Measurements from ENCODE around the gene PLCH2.

The PLCH2 gene

DNA sequence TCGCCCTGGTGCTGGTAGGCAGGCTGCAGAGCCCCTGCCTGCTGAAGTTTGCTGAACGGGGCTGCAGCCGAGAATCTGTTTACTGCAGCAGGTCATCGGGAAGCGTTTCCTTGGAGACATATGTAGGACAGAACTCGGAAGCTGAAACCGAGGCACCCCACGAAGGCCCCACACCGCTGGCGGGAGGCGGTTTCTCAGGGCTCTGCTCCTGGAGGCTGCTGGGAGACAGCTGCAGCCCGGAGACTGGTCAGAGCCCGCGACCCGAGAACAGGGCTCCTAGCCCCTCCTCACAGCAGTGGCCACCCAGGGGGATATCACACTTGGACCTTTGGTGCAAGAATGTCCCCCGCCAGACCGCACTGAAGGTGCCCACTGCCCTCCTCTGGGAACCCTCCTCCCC lies 12.7 kb upstream of the PLCH2 start:
- no peak for DNase-seq

DNA sequence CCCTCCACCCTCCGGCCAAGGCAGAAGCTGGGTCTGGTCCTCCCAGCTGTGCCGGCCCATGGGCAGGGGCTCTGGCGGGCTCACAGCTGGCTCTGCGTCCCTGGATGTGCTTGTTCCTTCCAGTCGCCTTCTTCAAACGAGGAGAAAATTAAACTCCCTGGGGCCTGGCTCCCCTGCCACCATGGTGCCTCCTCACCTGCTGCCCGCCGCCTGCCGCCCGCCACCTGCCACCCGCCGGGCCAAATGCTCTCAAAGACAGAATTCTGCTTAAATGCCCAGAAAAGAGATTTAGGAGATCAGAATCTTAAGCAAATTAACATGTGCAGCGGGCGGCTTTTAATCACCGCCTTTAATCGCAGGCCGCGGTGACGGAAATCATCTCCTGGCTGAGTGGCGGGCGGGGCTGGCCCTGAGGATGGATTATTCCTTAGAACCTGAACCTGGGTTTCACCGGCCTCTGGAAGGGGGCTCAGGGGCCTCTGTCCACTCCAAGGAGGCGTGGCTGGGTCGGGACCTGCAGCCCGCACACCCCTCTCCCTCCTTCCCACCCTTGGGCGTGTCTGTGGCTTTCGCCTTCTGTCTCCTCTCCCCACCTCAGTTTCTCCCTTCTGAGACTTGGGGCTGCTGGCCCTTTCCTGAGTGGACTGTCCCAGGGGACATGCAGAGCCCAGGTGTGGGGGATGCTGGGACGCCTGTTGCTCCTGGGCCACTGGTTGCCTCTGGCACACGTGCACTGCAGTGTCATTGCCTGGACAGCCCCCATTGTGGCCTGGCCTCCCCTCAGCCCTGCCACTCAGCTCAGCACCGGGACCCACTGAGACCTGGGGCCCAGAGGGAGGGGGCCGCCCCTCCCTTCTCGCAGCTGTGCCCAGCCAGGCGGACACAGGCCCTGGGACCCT lies 10.5 kb upstream of the PLCH2 start:
- peak; percentile 66 for DNase-seq

DNA sequence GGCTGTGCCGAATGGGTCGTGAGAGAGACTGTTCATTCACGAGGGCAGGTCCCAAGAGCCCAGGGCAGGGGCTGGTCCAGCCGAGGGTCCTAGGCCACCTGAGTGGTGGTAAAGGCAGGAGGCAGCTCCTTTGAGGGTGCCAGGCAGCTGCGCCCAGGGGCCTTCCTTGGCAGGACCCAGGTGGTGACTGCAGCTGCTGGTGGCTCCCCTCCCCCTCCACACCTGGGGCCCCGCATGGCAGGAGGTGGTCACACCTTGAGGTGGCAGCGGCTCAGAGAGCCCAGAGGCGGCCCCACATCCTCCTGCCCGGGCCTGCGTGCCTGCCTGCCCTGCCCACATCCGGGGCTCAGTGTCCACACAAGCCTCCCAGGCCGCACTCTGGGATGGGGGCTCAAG lies 9.8 kb upstream of the PLCH2 start:
- peak; percentile 65 for DNase-seq

DNA sequence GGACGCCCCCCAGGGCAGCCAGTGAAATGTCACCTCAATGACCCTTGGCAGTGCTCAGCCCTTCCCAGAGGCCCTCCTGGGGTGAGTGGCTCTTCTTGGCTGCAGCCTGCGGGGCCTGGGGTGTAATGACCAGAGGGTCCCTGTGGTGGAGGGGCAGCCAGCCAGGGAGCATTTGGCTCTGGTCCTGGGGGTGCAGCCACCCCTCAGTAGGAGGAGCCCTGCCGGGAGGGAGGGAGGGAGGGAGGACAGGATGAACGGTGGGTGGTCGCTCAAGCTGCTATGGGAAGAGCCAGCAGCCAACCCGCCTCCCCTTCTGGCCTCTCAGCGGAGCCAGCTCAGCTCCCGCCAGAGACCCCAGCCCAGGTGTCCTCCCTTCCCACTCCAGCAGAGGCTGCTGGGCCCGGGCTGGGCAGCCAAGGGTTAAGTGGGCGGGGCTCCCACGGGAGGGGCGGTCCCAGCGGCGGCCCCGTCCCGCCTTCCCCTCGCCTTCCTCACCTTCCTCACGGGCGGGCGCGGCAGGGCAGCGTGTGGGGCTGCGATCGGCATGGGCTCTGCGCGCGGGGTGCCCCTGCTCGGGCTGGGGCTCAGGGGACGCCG lies 9.0 kb upstream of the PLCH2 start:
- DNase-seq, result peak; percentile 61

DNA sequence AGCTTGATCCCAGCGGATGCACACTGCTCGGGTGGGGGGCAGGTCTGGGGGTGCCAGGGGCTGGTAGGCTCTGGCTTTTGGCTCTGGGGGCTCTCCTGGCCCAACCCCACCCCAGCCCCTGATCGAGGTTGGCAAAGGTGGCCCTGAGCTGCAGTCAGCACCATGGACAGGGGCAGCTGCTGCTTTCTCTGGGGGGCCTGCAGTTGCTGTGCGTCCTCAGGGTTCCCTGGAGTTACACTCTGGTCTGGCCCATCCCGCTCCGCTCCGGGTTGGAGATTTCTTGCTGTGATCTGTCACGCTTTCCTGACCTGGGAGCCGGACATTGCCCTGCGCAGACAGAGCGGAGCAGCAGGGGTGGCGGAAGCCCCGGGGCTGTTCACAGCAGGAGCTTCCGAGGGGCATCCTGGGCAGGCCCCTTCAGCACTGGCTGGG lies 8.0 kb upstream of the PLCH2 start:
- DNase-seq, result no peak

DNA sequence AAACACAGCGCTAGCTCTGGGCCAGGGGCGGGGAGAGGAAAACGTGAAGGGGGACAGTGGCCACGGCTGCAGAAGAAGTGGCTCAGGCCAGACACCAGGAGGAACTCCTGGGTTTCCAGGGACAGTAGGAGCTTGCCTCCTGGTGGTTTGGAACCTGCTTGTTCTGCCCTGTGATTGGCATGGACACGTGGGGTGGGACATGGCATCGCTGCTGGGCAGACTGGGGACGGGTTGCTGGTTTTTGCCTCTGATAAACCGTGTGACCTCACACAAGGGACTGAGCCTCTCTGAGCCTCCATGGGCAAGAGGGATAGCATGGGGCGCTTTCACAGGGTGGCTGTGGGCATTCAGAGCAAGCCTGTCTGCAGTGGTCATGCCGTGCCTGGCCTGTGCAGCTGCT lies 7.5 kb upstream of the PLCH2 start:
- no peak for DNase-seq

DNA sequence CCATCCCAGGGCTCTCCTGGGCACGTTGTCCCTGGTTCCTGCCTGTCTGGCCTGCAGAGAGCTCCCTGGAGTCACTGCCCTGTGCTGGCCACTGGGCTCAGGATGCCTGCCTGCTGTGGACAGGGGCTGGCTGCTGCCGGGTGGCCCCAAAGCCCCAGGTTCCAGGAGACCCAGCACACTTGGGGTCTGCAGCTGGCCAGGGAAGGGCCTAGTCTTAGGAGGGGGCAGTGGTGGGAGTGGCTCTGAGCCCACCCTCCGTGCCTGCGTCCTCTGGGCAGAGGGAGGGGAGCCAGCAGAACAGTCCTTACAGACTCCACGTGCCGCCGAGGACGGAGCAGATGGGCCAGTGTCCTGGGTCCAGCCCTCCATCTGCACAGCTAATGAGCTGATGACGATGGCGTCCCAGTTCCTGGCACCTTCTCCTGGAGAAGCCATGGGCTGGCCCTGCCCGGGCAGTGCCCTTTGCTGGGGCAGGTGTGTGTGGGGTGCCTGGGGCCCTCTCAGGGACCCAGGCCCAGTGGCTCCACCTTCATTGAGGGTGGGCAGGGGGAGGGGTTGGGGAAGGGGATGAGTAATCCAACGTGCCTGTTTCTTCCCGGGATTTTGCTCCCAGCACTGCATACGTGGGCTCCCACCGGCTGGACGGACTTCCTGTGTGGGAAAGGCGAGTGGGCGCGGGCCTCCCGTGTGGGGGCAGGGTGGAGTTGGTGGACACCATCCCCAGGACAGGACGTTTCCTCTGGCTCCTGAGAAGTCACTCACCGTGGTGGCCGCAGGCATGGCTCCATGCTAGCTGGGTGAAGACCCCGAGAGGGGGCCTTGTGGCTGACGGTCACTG lies 6.8 kb upstream of the PLCH2 start:
- no peak for DNase-seq

DNA sequence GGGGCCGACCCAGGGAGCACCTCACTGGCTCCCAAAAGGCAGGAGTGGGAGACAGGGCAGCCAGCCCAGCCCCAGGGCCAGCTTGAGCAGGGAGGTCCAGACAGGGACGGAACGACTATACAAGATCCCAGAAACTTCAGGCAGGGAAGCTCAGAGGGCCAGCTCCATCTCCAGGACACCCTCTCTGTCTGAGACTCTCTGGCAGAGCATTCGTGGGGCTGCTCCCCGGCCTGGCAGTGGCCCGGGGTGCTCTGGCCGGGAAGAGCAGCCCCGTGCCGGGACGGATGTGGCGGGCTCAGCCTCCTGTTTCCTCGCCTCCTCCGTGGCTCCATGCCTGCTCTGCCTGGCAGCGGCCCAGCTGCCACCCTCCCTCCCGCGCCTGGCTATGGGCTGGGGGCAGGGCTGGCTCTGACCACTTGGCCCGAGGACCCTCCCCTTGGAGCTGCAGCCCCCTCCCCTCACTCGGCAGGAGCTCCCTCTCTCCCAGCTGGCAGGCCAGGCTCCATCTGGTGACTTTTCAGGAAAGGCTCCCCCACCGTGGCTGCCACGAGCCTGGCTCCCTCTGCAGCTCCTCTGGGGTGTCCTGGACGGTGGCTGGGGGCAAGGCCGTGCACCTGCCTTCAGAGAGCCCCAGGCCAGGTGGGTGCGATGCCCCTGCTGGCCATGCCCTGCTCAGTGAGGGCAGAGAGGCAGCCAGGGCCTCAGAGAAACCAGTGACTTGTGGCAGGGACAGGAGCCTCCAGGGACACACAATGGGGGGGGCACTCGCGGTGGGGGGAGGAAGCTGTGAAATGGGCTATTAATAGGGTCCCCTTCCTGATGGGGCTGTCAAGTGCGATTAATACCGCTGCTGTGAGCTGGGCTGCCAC lies 5.6 kb upstream of the PLCH2 start:
- DNase-seq, result peak; percentile 59

DNA sequence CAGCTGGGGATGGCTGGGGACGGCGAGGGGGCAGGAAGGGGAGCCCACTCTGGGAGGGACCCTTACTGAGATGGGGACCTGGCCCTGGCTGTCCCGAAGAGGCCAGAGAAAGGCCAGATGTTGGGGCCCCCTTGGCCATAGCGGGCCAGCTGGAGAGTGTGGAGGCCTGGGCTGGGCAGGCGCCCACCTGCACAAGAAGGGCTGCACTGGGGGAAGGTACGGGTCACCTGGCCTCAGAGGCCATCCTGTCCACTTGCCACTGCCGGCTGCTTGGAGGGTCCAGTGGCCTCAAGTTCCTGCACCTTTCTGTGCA lies 5.0 kb upstream of the PLCH2 start:
- no peak for DNase-seq

DNA sequence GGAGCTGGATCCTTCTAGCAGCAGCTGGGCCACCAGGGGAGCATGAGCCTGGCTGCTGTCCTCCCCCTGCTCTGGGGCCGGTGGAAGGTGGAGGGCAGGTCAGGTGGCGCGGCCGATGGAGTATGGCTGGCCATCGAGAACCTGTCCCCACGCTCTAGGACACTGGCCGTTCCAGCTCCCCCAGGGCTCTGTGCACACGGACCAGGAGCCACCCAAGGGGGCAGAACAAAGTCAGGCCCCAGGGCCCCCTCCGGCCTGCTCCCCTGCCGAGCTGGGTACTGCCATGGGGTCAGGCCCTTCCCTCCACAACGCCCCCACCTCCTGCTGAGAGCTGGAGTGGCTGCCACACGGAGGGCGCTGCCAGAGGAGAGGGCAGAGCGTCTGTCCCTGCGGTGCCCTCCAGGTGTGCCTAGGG lies 4.5 kb upstream of the PLCH2 start:
- DNase-seq, result no peak

DNA sequence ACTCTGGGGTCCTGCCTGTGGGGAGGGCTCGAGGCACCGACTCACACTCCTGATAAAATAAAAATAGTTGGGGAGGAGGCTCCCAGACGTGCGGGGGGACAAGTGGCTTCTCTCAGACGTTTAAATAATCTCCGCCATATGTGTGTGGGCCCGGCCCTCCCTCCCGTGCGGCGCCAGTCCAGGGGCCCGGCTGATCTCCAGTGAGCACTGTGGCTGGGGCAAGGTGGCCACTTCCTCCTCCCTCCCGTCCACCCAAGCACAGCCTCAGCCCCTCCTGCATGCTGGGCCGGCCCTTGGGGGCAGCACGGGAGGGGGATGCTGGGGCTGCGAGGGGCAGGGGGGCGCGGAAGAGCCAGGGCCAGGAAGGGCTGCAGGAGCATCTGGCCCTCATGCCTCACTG lies 4.0 kb upstream of the PLCH2 start:
- DNase-seq, result no peak

DNA sequence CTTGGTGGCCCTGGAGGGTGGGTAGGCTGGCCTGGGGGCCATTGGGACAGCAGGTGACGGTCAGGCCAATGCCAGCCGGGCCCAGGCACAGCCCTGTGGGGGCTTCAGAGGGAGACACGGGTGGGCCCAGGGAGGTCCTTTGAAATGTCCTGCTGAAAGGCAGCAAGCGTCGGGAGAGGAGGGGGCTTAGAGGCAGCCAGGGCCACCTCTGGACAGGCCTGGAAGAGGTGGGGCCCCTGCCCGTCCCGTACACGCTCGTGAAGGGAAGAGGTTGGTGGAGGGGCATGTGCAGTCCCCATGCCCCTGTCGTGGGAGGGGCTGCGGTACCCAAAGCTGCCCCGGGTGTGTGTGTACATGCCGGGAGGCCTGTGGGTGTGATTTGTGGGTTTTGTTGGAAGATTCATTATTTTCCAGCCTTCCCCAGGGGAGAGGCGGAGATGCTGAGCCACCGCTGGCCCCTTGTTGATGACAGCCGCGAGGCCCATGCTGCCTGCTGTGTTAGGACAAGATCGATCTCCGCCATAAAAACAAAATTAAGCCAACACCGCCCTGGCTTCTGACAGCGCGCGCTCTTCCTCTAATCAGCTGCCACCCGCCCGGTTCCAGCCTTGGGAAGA lies 3.4 kb upstream of the PLCH2 start:
- DNase-seq, result no peak

DNA sequence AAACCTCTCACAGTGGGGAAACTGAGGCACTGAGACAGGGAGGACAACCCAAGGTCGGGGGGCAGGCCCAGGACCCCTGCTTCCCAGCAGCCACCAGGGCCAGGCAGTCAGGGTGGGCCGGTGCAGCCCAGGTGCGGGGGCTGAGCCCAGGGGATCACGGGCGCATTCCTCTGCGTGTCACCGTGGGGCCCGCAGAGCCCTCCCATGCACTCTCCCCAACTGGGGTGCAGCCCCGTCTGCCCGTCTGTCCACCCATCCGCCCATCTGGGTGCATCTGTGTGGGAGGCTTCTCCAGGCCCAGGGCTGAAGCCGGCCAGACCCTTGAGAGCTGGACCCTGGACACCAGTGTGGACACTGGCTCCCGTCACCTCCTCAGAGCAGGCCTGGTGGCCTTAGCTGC lies 2.9 kb upstream of the PLCH2 start:
- no peak for DNase-seq

DNA sequence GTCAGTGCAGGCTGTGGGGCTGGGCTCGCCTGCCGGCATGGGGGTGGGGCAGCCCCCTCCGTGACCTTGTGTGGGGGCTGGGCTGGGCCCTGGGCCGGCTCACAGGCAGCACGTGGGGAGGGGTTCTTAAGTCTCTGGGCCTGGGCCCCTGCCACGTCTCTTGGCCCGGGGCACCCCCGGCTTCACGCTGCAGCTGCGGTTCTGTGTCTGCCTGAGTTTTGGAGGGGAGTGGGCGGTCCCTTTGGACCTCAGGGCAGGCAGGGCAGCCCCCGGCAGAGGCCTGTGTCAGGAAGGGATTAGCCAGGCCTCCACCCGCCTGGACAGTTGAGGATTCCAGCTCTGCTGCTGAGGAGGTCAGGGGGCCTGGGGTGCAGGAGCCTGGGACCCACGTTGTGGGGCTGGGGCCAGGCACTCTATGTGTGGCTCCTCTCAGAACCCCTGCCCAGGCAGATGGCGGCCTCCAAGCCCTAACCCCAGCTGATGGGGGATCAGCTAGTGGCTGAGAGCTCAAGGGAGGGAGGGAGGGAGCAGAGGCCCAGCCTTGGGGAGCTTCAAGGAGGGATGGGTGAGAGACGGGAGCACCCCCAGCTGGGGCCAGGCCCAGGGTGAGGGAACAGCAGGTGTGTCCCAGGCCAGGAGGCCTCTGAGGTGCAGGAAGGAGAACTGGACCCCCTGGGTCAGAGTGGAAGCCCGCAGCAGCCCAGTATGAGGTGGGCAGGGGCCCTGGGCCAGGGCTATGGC lies 1.8 kb upstream of the PLCH2 start:
- DNase-seq, result no peak

DNA sequence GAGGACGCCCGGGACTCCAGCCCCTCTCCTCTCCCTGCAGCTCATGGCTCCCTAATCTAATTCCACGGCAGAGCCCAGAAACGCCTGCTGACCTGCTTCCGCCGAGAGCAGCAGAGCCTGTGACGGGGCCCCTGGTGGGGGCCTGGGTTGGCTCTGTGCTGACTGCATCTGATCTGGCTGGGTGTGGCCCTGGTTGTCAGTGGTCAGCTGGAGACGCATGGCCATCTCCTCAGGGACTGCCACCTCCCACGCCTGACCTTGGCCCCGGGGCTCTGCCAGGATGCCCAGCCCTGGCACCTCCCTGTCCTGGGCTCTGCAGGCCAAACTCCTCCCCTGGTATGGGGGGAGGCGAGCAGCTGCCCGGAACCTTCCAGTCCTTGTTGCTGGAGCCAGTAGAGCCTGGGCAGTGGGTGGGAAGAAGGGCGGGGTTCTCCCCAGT lies 1.1 kb upstream of the PLCH2 start:
- no peak for DNase-seq

DNA sequence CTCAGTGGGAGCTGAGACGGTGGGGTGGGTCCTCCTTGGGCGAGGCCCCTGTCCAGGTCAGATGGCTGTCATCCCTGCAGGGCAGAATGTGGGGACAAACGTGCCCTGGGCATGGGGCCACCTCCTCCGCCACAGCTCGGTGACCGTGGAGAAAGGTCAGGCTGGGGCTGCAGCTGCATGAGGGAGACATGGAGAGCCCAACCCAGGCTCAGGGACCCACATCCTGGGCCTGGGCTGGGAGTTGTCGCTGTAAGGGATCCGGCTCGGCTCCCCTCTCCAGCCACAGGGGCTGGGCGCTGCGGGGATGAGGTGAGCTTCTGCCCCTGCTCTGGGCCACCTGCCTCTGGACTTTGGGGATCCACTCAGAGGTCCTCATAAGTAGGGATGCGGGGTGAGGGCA lies 518 bp upstream of the PLCH2 start:
- DNase-seq, result no peak

DNA sequence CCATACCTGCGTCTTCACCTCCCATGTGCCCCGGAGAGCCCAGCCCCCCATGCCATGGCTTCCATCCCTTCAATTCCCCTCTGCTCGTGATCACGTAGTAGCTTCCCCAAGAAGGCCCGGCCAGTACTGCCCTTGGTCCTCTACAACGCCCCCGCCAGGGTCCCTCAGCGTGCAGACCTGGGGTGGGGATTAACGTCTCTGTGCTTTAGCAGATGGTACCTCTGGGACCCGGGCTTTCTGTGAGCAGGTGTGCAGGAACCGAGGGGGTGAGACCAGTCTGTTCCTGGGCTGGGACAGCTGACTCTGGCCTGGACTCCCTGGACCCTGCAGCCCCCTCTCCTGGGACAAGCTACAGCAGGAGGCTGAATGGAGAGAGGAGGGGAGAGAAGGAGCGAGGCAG lies 1.2 kb downstream of the PLCH2 start:
- DNase-seq, result no peak

DNA sequence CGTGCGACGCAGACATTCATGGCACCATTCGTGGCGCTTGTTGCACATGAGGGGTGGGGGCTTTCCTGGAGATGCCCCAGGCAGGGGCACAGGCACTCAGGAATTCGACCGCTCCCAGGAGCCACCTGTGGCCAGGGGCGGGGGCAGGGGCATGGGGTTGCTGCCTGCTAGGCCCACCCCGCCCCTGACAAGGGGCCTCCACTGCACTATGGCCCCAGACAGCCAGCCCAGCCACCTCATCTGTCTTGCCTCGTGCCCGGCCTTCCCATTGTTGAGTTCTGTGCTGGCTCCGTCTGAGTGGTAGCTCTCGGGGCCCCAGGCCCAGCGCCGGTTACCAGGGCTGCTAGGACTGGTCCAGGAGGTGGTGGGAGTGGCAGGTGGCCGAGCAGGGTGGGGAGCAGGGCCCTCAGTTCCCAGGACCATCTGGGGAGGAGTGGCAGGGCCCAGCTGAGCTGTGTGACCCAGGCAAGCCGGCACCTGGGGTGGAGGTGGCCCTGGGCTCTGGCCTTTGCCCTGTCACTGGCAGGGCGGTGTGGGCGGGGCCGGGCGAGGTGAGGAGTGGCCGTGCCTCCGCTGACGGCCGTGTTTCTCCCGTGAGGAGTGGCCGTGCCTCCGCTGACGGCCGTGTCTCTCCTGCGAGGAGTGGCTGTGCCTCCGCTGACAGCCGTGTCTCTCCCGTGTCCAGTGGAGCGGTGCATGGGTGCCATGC lies 1.9 kb downstream of the PLCH2 start:
- DNase-seq, result no peak

DNA sequence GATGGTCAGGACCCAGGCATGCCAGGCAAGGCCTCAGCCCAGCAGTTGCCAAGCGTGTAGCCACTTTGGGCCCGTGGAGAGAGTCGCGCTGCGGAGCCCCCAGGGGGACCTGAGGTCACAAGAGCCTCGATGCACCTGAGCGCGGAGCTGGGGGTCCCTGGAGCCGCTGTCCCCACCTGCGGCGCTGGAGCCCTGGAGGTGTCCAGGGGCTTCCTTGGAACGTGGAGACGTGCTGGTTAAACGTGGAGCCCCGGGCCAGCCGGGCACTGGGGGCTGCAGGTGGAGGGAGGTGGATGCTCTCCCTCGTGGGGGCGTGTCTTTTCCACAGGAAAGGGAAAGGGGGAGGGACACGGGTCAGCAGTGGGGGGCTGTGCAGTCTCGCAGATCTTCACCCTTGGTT lies 3.1 kb downstream of the PLCH2 start:
- DNase-seq, result no peak

DNA sequence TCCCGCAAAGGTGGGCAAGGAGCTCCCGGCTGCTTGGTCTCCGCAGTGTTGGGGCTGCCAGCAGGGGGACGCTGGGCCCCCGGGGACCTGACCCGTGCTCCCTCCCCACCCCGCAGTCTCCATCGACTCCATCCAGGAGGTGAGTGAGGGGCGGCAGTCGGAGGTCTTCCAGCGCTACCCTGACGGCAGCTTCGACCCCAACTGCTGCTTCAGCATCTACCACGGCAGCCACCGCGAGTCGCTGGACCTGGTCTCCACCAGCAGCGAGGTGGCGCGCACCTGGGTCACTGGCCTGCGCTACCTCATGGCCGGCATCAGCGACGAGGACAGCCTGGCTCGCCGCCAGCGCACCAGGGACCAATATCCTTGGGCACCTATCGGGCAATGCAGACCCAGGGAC lies 3.5 kb downstream of the PLCH2 start:
- no peak for DNase-seq
